Activated CD8-positive, alpha-beta memory T cell treated with anti-CD3 and anti-CD28 coated beads for 1 hour (primary cell): ENCODE results near the gene IFT122.
"Not testable (repeated sequence)": the region's sequence is repeated elsewhere in the genome, so short reads cannot be mapped to it uniquely, and the experiment has no call there.

Source experiments
- DNase-seq, 2 donors: peaks; one replicate each; pipeline ENCODE4 v3.0.0-alpha.2; 2020; ENCODE audit warnings: low read depth in 1 of 2; ENCODE audit errors: extremely low read depth in 1 of 2

The IFT122 gene

GRCh38 chr3:129532261-129532660 is 92.2 kb downstream of the IFT122 start:
- no peak for DNase-seq

- no peak for DNase-seq
Measured at GRCh38 chr3:129533406-129533805, 93.4 kb downstream of the IFT122 start.

GRCh38 chr3:129534428-129535027 is 94.5 kb downstream of the IFT122 start:
- DNase-seq = no peak

GRCh38 chr3:129535075-129535474 is 95.1 kb downstream of the IFT122 start:
- no peak for DNase-seq

GRCh38 chr3:129536374-129536667 is 96.3 kb downstream of the IFT122 start:
- DNase-seq = no peak

- no peak for DNase-seq
Measured at GRCh38 chr3:129536804-129537203, 96.8 kb downstream of the IFT122 start.

- DNase-seq = no peak
Measured at GRCh38 chr3:129539206-129539605, 99.2 kb downstream of the IFT122 start.

GRCh38 chr3:129540776-129541516 is 100.9 kb downstream of the IFT122 start:
- no peak for DNase-seq

- DNase-seq = no peak
Measured at GRCh38 chr3:129542747-129543146, 102.7 kb downstream of the IFT122 start.

GRCh38 chr3:129543156-129543790 is 103.2 kb downstream of the IFT122 start, which contains the start of gene H1-8:
Gene H1-8 (plus strand): TSS chr3:129543175. CDS start chr3:129543219, 44 bp downstream.
- no peak for DNase-seq

GRCh38 chr3:129543999-129544398 is 104.0 kb downstream of the IFT122 start:
- no peak for DNase-seq

GRCh38 chr3:129545951-129546350 is 105.9 kb downstream of the IFT122 start:
- not testable (repeated sequence) for DNase-seq

GRCh38 chr3:129547241-129547640 is 107.2 kb downstream of the IFT122 start:
- no peak for DNase-seq

GRCh38 chr3:129548104-129548965 is 108.3 kb downstream of the IFT122 start:
- DNase-seq = no peak

GRCh38 chr3:129549006-129549800 is 109.2 kb downstream of the IFT122 start:
- no peak for DNase-seq

GRCh38 chr3:129549805-129550204 is 109.8 kb downstream of the IFT122 start:
- no peak for DNase-seq

- DNase-seq = no peak
Measured at GRCh38 chr3:129552287-129553050, 112.4 kb downstream of the IFT122 start.

GRCh38 chr3:129553171-129553570 is 113.1 kb downstream of the IFT122 start:
- DNase-seq = no peak

GRCh38 chr3:129553719-129554118 is 113.7 kb downstream of the IFT122 start:
- no peak for DNase-seq
